Mucosa of descending colon (tissue), 3 donors: ENCODE measurements around the gene GH2. TPM values are rescaled to one million over a fixed set of nuclear protein-coding genes. Genes with fewer than 3 reads are reported as not detected.

Source experiments
- ATAC-seq: fragments of 200-7000 bp; cut with Tn5 transposase; one replicate; pipeline ENCODE4 v1.9.1; 2020; ENCODE audit warnings: mild to moderate bottlenecking, moderate library complexity
- DNase-seq, 3 donors: peaks; one replicate each; pipeline ENCODE4 v3.0.0-alpha.2; 2020
- H3K36me3 ChIP-seq: fragments of 200-600 bp; one replicate; pipeline ENCODE4 v1.8.0; 2021; ENCODE audit warnings: low read depth, mild to moderate bottlenecking
- H3K4me1 ChIP-seq: fragments of 200-600 bp; one replicate; pipeline ENCODE4 v1.8.0; 2021; ENCODE audit warnings: low read depth, mild to moderate bottlenecking
- H3K4me3 ChIP-seq: fragments of 200-600 bp; one replicate; pipeline ENCODE4 v1.8.0; 2021; ENCODE audit warnings: mild to moderate bottlenecking
- H3K9me3 ChIP-seq: fragments of 200-600 bp; one replicate; pipeline ENCODE4 v1.8.0; 2021; ENCODE audit warnings: mild to moderate bottlenecking
- intact Hi-C, 2 donors: fragments of 100-400 bp; cut with DNase I in 1 of 2; cut with micrococcal nuclease in 1 of 2; formaldehyde crosslinking; loops; one replicate each; pipeline versions ENCODE4 v1.11.0 to v1.11.1; 2022; cut with DNase I, micrococcal nuclease
- long read RNA-seq, 2 donors: library from polyadenylated mRNA; unstranded; transcript quantifications; one replicate each; pipeline ENCODE4 v2.0.0, GENCODE V29; 2019 to 2021
- total RNA-seq, 3 donors: library from RNA; stranded (reverse); fragmentation: NEBNext Ultra II Directional in 2 of 3; extraction: Animal tissue kit (Norgen Biotek cat#: 25700) in 2 of 3; gene quantifications; one replicate each; pipeline versions ENCODE4 v1.2.1 to v1.2.4, GENCODE V29; 2021 to 2023
- TF ChIP-seq, protein P1 (sequence below): fragments of 200-600 bp; IDR thresholded peaks from one replicate; pipeline ENCODE4 v1.8.0; 2022; ENCODE audit warnings: antibody characterized with exemption, mild to moderate bottlenecking
- donor health status: DM: no; HTN: no; CAD: no; lungs with moderate emphysema.
- donor health status: DM: no; HTN: no; CAD: no.
- donor health status: DM: no; HTN: yes; CAD: no.

The GH2 gene
- total RNA-seq, result not detected
- long read RNA-seq, donor 1, result 0 reads
- long read RNA-seq, donor 2, result 0 reads

DNA sequence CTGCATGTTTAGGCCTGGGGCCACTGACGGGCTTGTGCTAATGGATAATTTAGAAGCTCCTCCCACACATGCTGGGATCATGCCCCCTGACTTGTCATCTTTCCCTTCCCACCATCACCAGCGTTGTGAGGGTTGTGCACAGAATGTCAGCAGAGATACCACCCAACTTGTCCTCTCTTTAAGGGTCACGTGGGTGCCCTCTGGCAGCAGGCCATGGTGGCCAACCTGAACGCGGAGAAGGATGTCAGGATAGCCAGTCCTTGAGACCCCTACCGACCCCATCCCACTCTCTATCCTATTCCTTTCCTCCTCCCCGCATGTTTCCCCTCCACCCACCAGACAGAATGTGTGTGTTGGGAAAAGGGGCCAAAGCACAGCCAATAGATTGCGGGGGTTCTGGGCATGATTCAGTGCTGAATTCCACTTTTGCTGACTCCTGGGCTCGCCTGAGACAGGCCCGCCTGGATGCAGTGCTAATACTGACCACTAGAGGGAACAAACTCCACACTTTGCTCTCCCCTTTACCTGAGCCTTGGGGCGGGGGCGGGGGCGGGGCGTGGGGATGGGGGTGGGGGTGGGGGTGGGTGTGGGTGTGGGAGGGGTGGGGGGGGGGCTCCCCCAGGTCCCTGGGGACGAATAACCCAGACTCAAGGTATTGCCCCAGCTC lies at the start of gene GH2:
Gene GH2 (minus strand): TSS at position 10 of the 667 bp plus-strand sequence. CDS start 143 bp downstream, outside the sequence.
- H3K4me1 ChIP-seq, result no peaks in the 10 kb centered on the region
- H3K4me3 ChIP-seq, result no peak within 1 kb of the TSS
- ATAC-seq (peak; percentile 79), DNase-seq (peak in 2 of 3 donors; percentile 38 to 77)
- TF ChIP-seq, protein P1, sequence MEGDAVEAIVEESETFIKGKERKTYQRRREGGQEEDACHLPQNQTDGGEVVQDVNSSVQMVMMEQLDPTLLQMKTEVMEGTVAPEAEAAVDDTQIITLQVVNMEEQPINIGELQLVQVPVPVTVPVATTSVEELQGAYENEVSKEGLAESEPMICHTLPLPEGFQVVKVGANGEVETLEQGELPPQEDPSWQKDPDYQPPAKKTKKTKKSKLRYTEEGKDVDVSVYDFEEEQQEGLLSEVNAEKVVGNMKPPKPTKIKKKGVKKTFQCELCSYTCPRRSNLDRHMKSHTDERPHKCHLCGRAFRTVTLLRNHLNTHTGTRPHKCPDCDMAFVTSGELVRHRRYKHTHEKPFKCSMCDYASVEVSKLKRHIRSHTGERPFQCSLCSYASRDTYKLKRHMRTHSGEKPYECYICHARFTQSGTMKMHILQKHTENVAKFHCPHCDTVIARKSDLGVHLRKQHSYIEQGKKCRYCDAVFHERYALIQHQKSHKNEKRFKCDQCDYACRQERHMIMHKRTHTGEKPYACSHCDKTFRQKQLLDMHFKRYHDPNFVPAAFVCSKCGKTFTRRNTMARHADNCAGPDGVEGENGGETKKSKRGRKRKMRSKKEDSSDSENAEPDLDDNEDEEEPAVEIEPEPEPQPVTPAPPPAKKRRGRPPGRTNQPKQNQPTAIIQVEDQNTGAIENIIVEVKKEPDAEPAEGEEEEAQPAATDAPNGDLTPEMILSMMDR, result peak; percentile 54
- no peaks in the 10 kb centered on the region for H3K36me3 ChIP-seq
- intact Hi-C loops, result no loop called here
- H3K9me3 ChIP-seq, result no peaks in the 10 kb centered on the region

DNA sequence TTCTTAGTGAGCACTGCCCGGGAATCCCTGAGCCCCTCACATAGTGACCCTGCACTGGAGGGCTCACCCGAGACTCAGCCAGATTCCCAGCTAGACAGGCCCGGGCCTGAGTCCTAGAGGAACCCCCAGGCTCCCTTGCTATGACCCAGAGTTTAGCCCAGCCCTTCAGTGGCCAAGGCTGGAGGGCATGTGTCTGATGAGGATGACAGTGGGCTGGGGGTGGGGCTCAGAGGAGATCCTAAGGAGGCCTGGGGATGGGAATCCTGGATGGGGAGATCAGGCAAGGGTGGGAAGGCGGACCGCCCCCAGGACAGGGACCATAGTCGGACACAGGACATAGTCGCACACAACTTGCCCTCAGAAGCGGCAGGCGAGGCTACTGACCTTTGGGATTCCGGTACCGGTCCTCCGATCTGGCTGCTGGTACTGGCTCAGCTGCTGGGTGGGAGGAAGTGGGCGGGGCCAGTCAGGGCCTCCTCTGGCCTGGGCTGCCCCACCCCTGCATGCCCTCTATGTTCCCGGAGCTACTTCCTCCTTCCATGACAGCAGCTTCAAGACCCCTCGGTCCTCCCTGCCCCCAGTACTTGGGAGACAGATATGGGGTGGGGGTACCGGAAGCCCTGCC lies 49.3 kb upstream of the GH2 start:
- Histone ChIP-seq H3K9me3 (no peaks in the 10 kb centered on the region), H3K4me1 (peaks cover 5% of the 10 kb centered on the region), H3K36me3 (no peaks in the 10 kb centered on the region), H3K4me3 (no peak overlapping the region)
- TF ChIP-seq, protein P1, result no peak
- peak; percentile 79 for ATAC-seq
- DNase-seq, result peak; percentile 71 to 90 (median 72)
- intact Hi-C loops, result no loop called here

DNA sequence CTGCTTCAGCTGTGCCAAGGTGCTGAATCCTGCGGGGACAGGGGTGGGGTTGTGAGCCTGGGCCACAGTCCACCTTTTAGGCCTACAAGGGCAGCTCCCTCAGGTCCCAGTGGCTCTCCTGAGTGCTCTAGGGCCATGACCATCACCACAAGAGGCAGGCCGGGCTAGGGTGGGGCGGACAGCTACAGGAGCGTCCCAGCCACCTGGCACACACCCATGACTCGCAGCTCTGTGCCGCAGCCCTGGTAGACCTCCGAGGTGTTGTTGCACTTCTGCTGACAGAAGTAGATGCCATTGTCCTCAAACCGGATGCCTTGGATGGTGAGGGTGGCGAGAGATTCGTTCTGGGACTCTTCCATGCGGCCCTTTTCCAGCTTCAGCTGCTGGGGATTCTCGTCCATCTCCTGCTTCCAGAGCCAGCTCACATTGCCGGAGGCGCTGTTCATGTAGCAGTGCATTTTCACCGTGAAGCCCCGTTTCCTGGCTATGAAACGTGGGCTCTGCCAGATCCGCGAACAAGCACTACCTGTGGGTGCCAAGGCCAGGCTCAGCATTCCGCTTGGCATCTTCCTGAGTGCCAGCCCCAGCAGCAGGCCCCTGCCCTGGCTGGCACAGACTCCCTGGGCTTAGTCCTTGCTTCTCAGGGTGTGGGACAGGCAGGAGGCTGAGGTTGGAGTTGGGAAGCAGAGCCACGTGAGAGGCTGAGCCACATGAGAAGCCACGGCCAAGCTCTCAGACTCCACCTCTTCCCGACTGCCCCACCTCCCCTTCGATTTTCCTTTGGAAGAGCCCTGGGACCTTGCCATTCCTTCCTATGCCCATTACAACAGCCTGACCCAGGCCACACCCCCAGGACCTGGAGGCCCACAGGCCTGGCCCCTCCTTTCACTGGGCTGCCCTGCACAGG lies 48.4 kb upstream of the GH2 start:
- peak in 1 of 3 donors; percentile 46 for DNase-seq
- TF ChIP-seq, protein P1, result no peak
- Histone ChIP-seq H3K4me3 (no peak overlapping the region), H3K9me3 (no peaks in the 10 kb centered on the region), H3K4me1 (peaks cover 5% of the 10 kb centered on the region), H3K36me3 (no peaks in the 10 kb centered on the region)
- no peak for ATAC-seq
- intact Hi-C loops, result no loop called here

DNA sequence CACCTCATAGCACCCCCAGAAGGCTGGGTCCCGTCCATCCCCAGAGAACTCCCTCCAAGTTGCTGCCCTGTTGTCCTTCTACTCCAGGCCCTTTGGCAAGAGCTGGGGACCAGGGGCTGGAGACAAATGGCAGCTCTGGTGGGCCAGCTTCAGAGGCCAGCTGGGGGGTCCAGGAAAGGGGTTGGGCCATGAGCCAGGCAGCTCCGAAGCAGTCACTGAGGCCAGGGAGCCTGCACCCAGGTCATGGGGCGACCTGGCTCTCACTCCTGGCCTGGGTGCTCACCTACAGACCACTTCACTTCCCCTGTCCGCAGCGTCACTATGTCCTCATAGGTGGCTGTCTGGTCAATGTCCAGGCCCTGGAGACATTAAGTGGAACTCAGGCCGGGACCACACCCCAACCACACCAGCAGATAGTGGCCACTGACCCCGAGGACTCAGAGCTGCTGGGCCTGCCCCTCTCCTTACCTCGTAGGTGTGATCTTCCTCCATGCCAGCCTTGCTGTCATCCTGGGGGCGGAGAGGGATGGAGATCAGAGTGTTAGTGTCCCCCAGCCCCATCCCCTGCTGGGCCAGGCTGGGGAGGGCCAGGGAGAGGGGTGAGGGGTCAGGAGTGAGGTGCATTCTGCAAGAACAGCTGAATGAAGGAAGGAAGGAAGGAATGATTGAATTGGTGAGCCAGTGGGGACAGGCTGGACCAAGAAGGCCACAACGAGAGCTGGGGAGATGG lies 47.4 kb upstream of the GH2 start:
- TF ChIP-seq, protein P1, result no peak
- Histone ChIP-seq H3K4me3 (no peak overlapping the region), H3K9me3 (no peaks in the 10 kb centered on the region), H3K4me1 (peaks cover 5% of the 10 kb centered on the region), H3K36me3 (no peaks in the 10 kb centered on the region)
- peak in 1 of 3 donors; percentile 36 for DNase-seq
- intact Hi-C loops, result no loop called here
- ATAC-seq, result no peak

DNA sequence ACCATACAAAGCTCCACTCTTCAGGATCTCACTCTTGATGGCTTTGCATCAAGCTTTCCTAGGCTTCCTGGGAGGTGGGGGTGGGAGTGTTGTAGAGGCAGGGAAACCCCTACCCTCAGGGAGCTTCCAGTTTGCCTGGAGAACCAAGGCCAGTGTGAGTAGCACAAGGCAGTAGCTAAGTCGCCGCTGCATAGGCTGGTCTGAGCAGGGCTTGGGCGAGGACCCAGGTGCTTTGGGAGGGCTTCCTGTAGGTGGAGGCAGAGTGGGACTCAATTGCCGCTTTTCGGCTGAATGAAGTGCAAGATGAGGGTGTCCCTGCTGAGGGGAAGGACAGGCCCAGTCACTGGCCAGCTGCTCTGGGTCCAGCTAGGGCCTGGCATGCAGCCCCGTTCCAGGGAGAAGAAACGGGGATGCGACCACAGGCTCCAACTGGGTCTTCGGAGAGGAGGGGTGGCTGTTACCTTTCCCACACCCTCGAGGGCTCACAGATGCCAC lies 46.5 kb upstream of the GH2 start:
- Histone ChIP-seq H3K4me1 (peaks cover 5% of the 10 kb centered on the region), H3K4me3 (no peak overlapping the region), H3K9me3 (no peaks in the 10 kb centered on the region), H3K36me3 (no peaks in the 10 kb centered on the region)
- ATAC-seq (no peak), DNase-seq (peak in 2 of 3 donors; percentile 10 to 33)
- intact Hi-C loops, result no loop called here
- TF ChIP-seq, protein P1, result no peak
